Left kidney (tissue), 2 donors: Measurements from ENCODE around the gene PAK5. TPM values are rescaled to one million over a fixed set of nuclear protein-coding genes. Genes with fewer than 3 reads are reported as not detected.

Experiments used
- DNase-seq: peaks from one replicate; pipeline ENCODE4 v3.0.0-alpha.2; 2013
- polyA plus RNA-seq: library from polyadenylated mRNA; unstranded; fragments of 120-200 nt; gene quantifications from one replicate; pipeline ENCODE4 v1.2.1, GENCODE V29; 2013; ENCODE audit not compliant: insufficient read length

PAK5 gene
- polyA plus RNA-seq, 1 donor: 0.63 TPM

DNA sequence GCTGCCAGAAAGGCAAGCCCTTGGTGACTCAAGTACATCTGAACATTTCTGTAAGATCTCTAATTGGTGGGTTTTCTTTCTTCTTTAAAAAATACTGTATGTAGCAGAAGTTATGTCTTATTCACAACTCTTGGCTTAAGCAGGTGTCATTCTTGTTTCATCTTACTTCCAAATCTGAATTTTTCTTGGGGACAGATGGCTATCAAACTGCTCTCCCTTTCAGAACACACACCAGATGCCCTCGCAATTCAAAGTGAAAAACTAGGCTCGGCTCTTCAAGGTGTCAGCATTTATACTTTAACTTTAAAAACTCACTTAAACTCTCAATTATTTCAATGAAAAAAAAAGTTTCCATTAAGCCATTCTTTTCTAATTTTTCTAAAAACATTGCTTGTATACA, 49.7 kb downstream of the PAK5 start:
- DNase-seq: no peak

DNA sequence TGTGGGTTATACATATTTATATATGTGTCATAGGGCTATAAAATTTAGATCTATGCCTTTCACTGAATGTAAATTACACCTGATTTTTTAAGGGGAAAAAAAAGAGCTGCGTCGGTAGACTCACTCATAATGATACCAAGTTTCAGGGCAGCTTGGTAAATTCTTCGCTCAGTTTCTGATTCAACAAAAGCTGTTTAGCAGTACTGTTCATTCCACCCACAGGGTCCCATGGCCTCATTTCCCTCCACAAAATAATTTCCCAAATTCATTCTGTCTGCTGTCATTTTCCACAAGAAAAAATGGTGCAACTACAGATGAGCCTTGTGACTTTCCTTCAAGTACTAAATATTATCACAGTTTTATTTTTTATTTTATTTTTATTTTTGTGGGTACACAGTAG, 63.7 kb downstream of the PAK5 start:
- no peak for DNase-seq

DNA sequence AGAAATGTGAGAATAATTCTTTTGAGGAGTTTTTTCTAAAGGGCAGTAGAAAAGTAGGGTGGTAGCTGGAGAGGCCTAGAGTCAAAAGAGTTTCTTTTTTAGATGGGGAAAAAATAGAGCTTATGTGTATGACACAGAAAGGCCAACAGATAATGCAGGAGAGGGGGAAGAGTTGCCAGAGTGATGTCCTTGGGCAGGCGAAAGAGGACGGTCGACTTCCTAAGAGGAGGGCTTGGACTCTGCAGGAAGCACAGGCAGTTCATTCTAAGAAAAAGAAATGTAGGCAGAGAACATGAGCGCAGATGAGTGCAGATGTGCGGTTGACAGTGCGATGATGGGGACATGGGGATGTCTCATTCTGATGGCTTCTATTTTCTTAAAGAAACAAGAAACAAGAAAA, 68.9 kb downstream of the PAK5 start:
- no peak for DNase-seq

DNA sequence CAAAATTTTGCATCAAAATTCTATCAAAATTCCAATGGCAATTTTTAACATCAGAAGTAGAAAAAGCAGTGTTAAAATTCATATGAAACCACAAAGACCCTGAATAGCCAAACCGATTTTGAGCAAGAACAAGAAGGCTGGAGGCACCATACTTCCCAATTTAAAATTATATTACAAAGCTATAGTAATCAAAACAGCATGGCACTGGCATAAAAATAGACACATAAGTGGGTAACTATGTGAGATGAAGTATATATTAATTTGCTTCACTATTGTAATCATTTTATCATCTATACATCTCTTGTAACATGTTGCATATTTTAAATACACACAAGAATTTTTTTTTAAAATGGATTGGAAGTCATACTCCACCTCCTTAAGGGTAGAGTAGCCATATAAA, 77.4 kb downstream of the PAK5 start:
- no peak for DNase-seq

DNA sequence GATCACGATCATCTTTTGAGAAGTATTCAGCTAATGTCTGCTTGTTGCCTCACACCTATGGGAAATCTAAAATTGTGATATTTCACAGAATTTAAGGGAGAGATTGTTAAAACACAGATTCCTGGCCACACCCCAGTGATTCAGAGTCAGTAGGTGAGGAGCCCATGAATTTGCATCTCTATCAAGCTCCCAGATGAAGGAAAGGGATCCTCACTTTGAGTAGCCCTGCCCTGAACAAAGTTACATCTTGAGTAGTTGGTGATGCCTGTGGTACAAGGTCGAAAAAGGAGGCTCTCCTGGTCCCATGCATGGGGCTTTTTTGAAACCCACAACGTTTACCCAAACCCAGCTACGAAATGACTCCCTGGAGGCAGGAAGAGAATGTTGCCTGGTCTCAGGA, 79.5 kb downstream of the PAK5 start:
- no peak for DNase-seq

DNA sequence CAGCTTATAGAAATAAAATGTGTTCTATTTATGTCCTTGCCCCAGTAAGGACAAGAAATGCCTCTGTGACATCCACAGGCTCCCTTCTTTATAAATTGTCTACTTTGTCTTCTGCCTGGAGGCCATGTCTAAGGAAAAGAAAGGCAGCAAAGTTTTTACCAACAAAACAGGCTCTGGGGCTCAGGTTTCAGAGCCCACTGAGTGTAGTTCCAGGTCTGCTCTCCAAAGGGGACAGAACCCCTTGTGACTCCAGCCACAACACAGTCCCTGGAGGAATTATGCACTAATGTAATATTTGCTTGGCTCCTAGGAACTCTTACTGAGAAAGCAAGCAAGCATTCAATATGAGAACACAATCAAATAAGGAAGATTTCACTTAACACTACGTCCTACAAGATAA, 80.1 kb downstream of the PAK5 start:
- no peak for DNase-seq

DNA sequence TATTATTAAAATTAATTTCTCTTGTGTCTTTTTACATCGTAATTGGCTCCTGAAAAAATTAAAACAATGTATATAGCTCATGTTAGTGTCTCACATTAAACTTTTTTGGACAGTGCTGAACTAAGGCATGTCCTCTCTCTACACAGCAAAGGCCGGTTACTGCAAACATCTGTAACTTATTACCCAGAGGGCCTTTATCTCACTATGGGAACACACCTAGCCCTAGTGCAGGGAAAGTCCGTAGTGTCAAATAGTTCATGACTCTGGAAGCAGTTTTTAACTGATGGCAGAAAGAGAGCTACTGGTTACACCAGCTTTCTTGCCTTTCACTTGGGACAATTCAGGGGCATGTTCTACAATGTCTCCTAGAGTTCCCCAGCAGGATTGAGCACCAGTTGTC, 82.2 kb downstream of the PAK5 start:
- no peak for DNase-seq

DNA sequence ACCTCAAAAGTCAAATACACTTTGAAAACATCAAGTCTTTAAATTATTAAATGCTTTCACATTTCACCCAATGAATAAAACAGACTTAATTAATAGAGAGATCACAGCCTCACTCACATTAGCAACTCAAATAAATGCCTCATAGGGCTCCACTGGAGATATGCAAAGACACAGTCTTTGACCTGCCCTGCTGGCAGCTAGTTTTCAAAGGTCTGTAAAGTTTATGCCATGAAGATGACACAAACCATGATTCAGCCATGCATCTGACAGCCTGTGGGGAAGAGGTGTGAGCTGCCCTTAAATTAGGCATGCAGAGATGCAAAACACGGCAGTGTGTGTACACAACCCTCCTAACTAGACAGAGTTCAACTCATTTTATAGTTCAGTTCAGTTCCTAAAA, 83.6 kb downstream of the PAK5 start:
- DNase-seq: no peak

DNA sequence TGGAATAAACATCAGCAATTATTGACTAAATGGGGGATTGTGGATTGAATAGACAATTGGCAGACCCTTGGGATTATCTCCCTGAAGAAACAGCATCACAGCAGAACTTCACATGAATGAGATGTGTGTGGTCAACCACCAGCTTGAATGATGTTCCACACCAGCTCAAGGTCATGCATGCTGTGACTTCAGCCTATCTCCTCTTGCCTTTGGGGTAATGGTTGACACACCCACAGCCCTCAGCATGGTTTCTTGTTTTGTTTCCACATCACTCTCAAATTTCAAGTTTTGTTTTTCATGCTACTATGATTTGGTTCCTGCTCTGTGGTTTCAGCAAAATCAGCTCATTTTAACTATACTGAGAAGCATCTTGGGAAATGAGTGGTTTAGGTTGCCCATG, 94.3 kb downstream of the PAK5 start:
- DNase-seq: no peak

DNA sequence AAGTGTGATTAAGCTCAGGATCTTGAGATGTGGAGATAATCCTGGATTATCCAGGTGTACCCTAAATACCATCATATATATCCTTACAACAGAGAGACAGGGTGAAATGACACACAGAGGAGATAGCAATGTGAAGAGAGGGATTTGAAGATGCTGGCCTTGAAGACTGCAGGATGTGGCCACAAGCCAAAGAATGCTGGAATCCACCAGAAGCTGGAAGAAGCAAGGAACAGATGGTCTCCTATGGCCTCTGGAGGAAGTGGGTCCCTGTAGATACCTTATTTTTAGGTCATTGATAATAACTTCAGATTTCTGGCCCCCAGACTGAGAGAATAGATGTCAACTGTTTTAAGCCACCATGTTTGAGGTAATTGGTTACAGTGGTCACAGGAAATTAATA, 95.0 kb downstream of the PAK5 start:
- no peak for DNase-seq

DNA sequence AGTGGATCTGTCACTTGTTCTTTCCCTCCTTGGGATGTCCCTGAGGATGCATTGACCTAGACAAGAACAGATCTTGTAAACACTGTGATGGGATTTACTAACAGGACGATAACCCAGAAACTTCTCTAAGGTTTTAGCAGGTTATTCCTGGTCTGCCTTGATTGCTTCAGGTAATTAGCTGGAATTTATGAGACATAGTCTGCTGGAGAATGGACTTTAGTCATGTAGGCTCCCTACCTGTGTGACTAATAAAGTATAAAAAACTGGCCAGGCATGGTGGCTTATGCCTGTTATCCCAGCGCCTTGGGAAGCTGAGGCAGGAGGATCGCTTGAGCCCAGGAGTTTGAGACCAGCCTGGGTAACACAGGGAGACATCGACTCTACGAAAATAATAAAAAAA, 96.1 kb downstream of the PAK5 start:
- no peak for DNase-seq

DNA sequence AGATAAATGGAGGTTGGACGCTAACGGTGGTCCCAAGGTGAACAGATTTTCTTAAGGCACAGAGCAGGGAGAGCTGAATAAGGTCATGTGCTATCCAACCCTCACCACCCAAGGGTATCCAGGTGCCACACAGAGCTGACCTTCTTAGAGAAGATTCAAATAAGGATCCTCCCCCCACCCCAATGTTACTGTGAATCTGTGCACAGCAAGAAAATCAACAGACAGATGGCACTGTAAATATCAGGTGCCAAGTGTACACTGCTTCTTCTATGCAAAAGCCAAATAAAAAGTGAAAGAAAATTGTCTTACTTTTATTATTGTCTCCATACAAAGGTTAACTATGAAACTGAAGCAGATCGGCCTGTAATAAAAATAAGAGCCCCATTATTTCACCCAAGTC, 96.9 kb downstream of the PAK5 start:
- DNase-seq: no peak

DNA sequence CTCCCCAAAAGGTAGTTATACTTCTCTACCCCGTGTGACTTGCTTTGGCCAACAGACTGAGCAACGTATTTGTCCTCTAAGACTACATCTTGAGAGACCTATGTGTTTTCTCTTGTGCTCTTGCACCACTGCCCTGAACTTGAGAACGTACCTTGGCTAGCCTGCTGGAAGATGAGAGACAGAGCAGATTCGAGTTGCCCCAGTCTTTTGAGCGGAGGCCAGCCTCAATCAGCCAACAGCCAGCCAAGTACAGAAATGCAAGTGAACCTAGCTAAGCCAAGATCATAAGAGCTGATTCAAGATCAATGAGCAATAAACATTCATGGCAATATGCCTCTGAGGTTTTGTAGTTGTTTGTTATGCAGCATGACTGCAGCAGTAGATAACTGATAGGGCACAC, 98.4 kb downstream of the PAK5 start:
- DNase-seq: no peak

DNA sequence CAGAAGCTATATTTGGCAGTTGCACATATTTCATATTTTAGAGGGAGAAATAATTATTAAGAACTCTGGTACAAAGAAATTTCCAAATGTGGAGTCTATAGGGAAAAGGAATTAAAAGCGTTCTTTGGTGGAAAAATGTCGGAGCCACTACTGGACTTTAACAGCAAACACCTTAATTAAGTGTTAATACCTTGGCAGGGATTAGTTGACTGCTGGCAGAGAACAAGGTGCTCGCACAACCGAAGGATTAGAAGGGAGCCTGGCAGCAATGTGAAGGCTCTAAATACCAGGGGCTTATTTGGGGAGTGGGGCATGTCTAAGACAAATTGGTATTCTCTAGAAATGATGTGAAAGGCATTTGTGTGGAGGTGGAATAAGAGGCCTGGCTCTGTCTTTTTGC, 98.9 kb downstream of the PAK5 start:
- DNase-seq: no peak

DNA sequence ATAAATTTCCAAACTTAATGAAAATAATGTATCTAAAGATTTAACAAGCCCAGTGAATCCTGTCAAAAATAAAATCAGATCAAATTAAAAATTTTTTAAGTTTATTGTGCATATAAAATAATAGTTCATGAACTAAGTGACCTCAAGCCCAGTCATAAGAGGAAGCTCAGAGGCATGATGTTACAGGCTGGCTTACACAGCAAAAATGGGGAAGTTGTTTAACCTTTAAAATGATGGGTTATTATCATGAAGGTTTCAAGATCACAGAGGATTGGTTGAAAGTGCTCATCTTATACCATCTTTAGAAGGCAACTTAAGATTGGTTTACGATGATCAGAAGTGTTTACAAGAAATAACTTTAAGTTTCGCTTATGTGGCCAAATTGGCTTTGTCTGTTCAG, 102.5 kb downstream of the PAK5 start:
- DNase-seq: no peak

DNA sequence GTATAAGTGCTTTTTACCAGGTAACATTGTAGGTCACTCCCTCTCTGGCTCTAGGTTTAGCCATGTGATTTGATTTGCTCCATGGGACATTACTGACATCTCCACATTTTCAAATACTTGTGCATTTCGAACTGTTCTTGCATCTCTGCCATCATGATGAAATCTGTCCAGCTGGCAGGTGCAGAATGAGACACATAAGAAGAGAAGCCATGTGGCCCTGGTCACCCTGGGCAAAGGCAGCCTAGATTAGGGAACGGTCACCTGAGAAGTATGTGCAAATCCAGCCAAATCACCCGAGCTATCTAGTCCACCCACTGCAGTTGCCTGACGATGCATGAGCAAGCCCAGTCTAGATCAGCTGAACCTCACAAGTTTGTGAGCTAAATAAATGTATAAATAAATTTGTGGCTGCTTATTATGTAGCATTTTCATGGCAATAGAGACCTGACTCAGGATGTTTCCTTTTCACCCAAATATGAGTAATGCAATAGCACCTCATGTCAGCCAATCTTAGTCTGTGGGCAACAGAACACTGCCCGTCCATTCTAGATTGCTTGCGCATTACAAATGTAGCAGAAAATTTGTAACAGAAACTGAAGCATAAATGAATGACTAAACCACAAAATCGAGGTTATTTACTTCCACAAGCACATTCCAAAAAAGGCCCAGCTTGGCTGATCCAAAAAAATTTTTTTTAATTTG, 115.2 kb downstream of the PAK5 start:
- DNase-seq: no peak

DNA sequence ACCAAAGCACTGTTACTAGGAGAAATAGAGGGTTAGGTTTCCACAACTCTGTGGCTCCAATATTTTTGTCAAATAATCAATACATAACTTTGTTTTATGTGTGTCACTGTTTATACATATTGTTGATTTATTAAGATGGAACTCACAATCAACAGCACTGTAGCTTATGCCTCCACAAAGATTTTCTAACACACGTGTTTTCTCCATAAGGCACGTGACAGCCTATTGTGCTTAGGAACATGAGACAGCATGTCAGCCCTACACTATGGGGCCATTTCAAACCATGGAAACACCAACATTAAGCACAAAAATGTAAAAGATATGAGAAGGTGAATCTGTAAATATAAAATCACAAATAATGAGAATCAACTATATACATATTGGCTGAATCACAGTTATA, 127.0 kb downstream of the PAK5 start:
- DNase-seq: no peak

DNA sequence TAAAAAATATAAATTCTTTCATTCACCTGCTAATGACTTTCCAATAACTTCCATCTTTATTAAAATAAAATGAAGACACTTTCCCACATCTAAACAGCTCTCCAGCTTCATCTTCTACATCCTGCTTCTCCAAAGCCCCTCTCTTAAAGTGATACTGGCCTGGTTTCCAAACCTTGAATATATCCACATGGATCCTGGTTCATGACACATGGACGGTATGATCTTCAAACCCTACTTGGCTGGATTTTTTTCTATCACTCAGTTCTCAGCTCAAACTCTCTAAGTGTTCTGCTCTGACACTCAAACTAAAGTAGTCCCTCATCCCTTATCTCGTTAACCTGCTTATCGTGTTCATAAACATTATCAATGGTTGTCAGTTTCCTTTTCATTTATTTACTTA, 128.2 kb downstream of the PAK5 start:
- DNase-seq: no peak

DNA sequence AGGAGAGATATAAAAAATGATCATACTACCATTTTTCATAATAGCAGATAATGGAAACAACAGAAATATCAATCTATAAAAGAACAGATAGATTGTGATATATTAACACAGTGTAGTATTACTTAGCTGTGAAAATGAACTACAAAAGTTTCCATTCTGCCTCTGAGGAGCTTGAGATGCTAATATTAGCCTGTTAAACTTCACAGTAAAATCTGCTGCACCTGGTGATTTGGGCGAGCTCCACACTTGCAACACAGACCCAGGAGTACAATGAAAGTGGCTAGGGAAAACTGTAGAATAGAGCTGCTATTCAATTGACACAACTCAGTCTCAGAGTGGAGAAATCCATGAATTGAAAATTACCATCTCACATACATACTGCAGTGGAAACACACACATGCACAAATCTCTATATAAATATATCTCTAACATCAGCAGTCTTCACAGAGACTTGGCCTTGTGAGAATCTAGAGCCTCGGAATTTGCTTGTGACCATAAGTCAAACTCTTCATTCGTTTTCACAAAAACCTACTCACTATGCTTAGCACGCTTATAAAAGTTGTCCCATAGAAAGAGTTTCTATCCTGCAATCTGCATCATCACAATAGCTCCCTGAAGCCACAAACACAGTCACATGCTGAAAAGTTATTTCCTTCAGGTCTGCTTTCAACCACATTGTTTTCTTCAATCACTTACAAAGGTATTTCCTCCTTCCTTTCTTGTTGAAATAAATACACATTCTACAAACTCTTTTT, 133.0 kb downstream of the PAK5 start:
- DNase-seq: no peak

DNA sequence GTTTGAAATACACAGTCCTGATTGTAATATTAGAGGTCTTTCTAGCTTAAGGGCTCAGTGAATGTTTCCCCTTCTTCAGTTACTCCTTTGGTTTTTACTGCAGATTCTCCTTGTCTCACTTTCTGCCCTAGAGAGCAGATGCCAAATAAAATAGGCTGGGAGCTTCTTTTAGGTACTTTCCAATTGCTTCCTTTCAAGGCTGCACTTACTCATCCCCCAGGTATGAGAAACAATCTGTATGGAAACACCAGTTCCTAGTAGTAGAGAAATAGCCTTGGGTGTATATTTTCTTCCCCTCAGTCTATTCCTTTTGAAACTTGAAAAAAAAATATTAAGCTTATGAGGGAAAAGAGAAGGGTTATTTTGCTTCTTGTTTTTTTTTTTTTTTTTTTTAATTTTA, 139.7 kb downstream of the PAK5 start:
- no peak for DNase-seq

DNA sequence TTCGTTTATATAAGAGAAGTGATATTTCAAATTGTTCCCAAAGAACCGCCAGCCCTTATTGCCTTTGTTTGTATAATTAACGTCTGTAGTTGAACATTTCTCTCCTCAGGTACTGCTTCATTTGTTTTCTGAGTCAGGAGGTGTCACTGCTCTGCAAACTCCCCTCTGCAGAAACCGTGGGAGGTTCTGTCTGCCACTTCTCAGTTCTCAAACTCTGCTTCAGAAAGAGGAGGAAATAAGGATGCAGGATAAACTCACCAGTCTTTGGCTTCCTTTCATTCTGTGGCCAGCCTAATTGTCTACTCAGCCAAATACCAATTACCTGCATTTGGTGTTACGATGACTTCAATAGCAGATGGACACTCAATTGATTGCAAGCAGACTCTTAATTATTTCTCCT, 149.8 kb downstream of the PAK5 start:
- DNase-seq: peak; percentile 30

DNA sequence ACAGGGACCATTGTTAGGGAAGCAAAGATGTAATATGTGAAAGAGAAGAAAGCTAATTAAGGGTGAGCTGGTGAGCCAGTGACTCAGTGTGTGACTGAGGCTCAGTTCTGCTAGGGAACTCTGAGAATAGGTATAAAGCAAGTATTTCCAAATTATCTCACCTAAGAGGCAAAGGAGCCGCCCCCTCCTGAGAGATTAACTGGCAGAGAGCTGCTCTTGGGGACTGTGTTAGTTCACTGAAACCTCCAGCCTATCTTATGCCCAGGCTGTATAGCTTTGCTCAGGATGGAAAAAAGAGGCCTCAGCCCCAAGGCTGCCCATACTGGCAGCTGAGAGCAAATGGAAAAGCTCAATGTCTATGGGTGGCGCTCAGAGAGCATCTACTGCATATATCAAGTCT, 152.0 kb downstream of the PAK5 start:
- DNase-seq: no peak

DNA sequence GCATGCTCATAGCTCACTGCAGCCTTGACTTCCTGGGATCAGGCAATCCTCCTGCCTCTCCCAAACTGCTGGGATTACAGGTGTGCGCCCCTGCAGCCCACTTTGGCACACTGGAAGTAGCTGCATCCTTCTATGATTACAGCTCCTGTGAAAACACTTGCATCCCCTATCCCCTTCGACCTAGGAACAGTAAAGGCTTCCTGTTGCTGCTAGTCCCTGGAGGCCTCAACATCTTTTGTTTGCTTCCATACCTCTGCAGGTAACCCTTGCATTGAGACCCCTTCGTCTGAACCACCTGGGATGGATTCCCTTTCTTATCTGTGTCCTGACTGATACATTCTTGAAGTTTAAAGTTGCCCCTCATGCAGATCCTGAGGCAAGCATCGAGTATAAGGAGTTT, 152.4 kb downstream of the PAK5 start:
- no peak for DNase-seq

DNA sequence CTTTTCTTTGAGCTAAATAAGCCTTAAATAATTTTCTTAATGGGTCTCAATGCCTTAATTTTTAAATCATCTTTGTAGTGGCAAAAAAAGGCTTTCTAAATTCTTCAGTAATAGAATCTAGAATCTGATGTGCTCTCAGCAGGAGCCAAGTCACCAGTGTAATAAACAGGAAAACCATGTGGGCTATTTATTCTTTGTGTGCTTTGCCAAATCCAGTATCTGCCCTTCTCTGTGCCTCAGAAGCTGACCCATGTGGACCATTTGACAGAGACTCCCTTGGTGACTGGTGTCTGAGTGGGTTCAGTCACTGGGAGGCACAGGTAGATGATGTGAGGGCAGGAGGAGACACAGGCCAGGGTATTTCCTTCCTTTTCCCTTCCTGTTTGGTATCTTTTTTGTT, 152.9 kb downstream of the PAK5 start:
- no peak for DNase-seq
